Keratinocyte (primary cell): ENCODE results near the gene C1orf52.

ENCODE experiments used
- EZH2 ChIP-seq: IDR thresholded peaks from one replicate; pipeline ENCODE4 v1.6.1; 2012; ENCODE audit warnings: inconsistent platforms, mild to moderate bottlenecking, low read length, moderate library complexity
- TF ChIP-seq, protein P1 (sequence below), 3 experiments: IDR thresholded peaks in 1 of 3; conservative IDR thresholded peaks in 1 of 3; optimal IDR thresholded peaks in 1 of 3; 2 replicates in 2 of 3; 3 replicates in 1 of 3; pipeline versions ENCODE3 to v1.5.1; 2011; ENCODE audit warnings: low read length in 3 of 3, mild to moderate bottlenecking in 3 of 3, moderate library complexity in 2 of 3, control low read depth in 1 of 3, inconsistent platforms in 1 of 3; ENCODE audit not compliant: insufficient read depth in 2 of 3; ENCODE audit errors: extremely low read depth in 1 of 3

DNA sequence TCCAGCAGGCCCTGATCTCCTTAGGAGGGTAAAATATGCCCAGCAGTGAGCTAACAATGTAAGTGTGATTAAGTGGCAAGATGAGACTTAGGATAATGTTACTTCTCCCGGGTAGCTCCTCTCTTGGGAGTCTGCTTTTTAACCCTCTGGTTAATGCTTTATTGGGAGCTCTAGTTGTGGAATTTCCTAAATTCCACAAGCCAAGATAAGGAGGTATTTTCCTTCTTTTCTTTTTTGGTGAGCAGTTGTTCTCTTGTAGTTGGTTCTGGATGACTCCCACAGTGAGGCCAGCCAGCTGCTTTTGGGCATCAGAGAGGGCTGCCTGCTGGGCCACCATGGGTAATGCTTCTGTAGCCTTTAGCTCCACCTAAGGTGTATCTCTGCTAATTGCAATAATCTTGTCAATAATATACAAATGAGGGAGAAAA is 19.3 kb downstream of the C1orf52 start:
- TF ChIP-seq, protein P1, sequence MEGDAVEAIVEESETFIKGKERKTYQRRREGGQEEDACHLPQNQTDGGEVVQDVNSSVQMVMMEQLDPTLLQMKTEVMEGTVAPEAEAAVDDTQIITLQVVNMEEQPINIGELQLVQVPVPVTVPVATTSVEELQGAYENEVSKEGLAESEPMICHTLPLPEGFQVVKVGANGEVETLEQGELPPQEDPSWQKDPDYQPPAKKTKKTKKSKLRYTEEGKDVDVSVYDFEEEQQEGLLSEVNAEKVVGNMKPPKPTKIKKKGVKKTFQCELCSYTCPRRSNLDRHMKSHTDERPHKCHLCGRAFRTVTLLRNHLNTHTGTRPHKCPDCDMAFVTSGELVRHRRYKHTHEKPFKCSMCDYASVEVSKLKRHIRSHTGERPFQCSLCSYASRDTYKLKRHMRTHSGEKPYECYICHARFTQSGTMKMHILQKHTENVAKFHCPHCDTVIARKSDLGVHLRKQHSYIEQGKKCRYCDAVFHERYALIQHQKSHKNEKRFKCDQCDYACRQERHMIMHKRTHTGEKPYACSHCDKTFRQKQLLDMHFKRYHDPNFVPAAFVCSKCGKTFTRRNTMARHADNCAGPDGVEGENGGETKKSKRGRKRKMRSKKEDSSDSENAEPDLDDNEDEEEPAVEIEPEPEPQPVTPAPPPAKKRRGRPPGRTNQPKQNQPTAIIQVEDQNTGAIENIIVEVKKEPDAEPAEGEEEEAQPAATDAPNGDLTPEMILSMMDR (optimal IDR thresholded peaks at IDR 0.05 in 1 of 3, IDR thresholded peaks at IDR 0.05 in 1 of 3, conservative IDR thresholded peaks at IDR 0.05 in 1 of 3; ENCODE audit: extremely low read depth in 1 of 3, insufficient read depth in 2 of 3, low read length in 3 of 3), result peak; percentile 45 to 64 (median 51)
- no peak for TF ChIP-seq EZH2
